Esophagus squamous epithelium (tissue), 5 donors: Measurements from ENCODE around the gene TRAF3IP1. TPM values are rescaled to one million over a fixed set of nuclear protein-coding genes. Genes with fewer than 3 reads are reported as not detected.

Experiments used
- DNase-seq: peaks from one replicate; lab custom pipeline; 2025; lab: John Stamatoyannopoulos, UW
- H3K27ac ChIP-seq, 4 donors: fragments of 200-600 bp; sonication (generic); one replicate each; pipeline ENCODE4 v1.5.1; 2016 to 2019; ENCODE audit warnings: mild to moderate bottlenecking in 1 of 4
- H3K27me3 ChIP-seq, 4 donors: fragments of 200-600 bp; sonication (generic); 1 replicate in 3 of 4; 2 replicates in 1 of 4; pipeline versions ENCODE4 v1.5.1 to v1.6.0; 2017 to 2021; ENCODE audit warnings: antibody characterized with exemption in 1 of 4
- H3K36me3 ChIP-seq, 3 donors: fragments of 200-600 bp; sonication (generic); one replicate each; pipeline ENCODE4 v1.5.1; 2016 to 2019
- H3K4me1 ChIP-seq, 3 donors: fragments of 200-600 bp; sonication (generic); one replicate each; pipeline ENCODE4 v1.5.1; 2017 to 2019
- H3K4me3 ChIP-seq, 4 donors: fragments of 200-600 bp; sonication (generic); 1 replicate in 3 of 4; 2 replicates in 1 of 4; pipeline ENCODE4 v1.5.1; 2016 to 2019; ENCODE audit warnings: mild to moderate bottlenecking in 2 of 4, moderate library complexity in 1 of 4
- H3K9me3 ChIP-seq, 3 donors: fragments of 200-600 bp; sonication (generic); one replicate each; pipeline ENCODE4 v1.5.1; 2016 to 2019
- POLR2A ChIP-seq, 4 donors: fragments of 450-650 bp; IDR thresholded peaks; one replicate each; pipeline ENCODE4 v1.6.1; 2017; ENCODE audit warnings: antibody characterized with exemption in 4 of 4, mild to moderate bottlenecking in 4 of 4, moderate library complexity in 3 of 4
- WGBS, 2 donors: methylation state at CpG; one replicate each; pipeline ENCODE4 v1.1.5; 2018; 5-methylcytosine and 5-hydroxymethylcytosine counted together
- intact Hi-C: fragments of 100-400 bp; cut with DNase I; formaldehyde crosslinking; loops from one replicate; pipeline ENCODE4 v1.15.0; 2022
- total RNA-seq, 4 donors: library from RNA; depleted of rRNA; stranded (reverse); fragments of >200 nt; gene quantifications; one replicate each; pipeline ENCODE4 v1.1.0, GENCODE V29; 2016
- TF ChIP-seq, protein P1 (sequence below), 6 experiments: fragments of 450-650 bp in 4 of 6; fragments of 200-600 bp in 2 of 6; sonication (generic) in 2 of 6; IDR thresholded peaks; one replicate each; pipeline ENCODE4 v1.5.1; 2016 to 2019; ENCODE audit warnings: antibody characterized with exemption in 6 of 6, mild to moderate bottlenecking in 4 of 6, moderate library complexity in 4 of 6
- donor health status: DM: yes; HTN: yes; CAD: no.

The TRAF3IP1 gene
- total RNA-seq, 4 donors from 2014 or later, result 5.4 to 13.5 (median 9.8) TPM

DNA sequence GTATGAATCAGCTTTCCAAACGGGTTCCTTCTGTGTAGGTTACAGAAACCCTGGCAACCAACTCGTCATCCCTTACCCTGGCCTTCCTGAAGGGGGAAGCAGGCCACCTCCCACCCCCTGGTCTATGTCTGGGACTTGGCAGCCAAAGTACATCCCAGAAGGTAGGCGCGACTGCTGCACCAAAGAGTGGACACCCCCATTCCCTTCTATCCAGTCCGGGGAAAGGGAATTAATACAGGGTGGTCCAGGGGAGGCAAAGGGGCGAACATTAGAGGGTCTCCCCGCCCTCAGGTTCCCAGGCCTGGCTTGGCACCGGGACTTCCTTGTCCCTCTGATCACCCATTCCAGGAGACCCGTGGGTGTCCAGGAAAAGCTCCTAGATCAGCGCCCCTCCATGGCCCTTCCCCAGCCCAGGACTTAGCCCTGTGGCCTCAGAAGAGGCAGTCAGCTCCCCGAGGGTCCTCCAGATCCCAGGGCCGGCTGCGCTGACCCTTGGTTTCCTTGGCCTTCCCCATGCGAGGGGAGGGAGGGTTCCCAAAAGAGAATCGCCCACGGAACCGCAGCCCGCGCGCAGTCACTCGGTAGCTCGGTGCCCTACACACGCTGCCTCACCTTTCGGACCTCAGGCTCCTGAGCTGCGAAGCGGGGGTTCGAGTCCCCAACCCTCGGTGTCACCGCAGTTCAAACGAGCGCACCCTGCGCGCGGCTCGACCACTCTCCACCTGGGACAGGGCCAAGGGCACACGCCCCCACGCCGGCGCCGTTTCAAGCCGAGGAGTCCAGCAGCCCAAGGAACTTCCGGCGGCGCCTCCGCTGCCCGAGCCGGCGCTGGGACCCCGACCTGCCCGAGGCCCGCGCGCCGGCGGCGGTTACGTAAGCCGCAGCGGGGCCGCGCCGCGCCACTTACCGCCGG is 32.3 kb upstream of the TRAF3IP1 start, which contains the start of gene PER2:
Gene PER2, minus strand, starts transcription at position 874 of the 913 bp plus-strand sequence. CDS start 10,674 bp downstream, outside the sequence.
- Histone ChIP-seq H3K27ac (peak within 1 kb of the TSS; percentile 94 to 99 (median 98)), H3K27me3 (no peaks in the 10 kb centered on the region), H3K36me3 (peaks cover 0 to 4% (median 0%) of the 10 kb centered on the region in 3 donors), H3K4me1 (peaks cover 43 to 79% (median 56%) of the 10 kb centered on the region in 3 donors), H3K4me3 (peak within 1 kb of the TSS; percentile 80 to 97 (median 86)), H3K9me3 (no peaks in the 10 kb centered on the region)
- TF ChIP-seq, protein P1, sequence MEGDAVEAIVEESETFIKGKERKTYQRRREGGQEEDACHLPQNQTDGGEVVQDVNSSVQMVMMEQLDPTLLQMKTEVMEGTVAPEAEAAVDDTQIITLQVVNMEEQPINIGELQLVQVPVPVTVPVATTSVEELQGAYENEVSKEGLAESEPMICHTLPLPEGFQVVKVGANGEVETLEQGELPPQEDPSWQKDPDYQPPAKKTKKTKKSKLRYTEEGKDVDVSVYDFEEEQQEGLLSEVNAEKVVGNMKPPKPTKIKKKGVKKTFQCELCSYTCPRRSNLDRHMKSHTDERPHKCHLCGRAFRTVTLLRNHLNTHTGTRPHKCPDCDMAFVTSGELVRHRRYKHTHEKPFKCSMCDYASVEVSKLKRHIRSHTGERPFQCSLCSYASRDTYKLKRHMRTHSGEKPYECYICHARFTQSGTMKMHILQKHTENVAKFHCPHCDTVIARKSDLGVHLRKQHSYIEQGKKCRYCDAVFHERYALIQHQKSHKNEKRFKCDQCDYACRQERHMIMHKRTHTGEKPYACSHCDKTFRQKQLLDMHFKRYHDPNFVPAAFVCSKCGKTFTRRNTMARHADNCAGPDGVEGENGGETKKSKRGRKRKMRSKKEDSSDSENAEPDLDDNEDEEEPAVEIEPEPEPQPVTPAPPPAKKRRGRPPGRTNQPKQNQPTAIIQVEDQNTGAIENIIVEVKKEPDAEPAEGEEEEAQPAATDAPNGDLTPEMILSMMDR (IDR thresholded peaks at IDR 0.05), result peak in 1 of 6 experiments; percentile 11
- peak in 1 of 4 donors; percentile 54 for TF ChIP-seq POLR2A (IDR thresholded peaks at IDR 0.05)
- intact Hi-C loops, result no loop called here
- DNase-seq, result peak; percentile 44
- WGBS, 2 donors, result 0% methylated on average over 2 to 3 of the region's 65 CpGs

DNA sequence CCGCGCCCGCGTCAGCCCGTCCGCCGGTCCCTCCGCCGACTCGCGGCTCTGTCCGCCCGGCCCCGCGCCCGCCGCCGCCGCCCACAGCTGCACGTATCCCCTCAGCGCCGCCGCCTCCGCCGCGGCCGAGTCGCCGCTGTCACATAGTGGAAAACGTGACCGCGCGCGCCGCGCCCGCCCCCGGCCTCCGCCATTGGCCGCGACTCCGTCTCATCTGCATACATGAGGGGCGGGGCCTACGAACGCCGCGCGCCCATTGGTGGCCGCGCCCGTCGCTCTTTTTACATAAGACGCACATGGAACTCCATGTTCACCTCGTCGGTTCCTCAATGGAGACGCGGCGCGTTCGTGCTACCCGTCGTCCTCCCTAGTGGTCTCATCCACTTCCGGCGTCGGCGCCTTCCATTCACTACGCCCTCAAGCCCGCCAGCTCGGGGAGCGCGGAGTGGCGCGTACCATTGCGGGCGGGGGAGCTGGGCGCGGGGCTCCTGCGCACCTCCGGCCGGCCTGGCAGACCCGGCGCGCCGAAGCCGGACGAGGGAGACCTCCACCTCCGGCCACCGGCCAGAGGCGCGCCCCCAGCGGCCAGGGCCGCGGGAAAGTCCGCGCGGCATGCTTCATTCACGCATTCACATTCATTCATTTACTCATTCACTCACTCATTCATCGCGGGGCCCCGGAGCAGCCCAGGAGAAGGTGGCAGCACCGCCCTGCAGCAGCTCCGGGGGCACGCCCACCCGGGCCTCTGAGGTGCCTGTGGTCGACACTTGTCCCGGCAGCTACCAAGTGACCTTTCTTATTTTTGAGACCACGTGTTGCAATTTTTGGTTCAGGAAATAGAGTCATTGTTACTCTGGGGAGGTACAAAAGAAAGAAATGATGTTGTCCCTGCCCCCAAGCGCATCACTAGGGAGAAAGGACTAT is 31.4 kb upstream of the TRAF3IP1 start:
- Histone ChIP-seq H3K27me3 (no peaks in the 10 kb centered on the region), H3K36me3 (no peaks in the 10 kb centered on the region), H3K9me3 (no peaks in the 10 kb centered on the region), H3K4me3 (peak overlapping the region; percentile 80 to 97 (median 86)), H3K27ac (peak overlapping the region; percentile 94 to 99 (median 98)), H3K4me1 (peaks cover 43 to 70% (median 49%) of the 10 kb centered on the region in 3 donors)
- TF ChIP-seq, protein P1 (IDR thresholded peaks at IDR 0.05), result peak in 4 of 6 experiments; percentile 16 to 49 (median 34)
- peak in 3 of 4 donors; percentile 69 to 89 (median 78) for TF ChIP-seq POLR2A (IDR thresholded peaks at IDR 0.05)
- intact Hi-C loops, result no loop called here
- WGBS, 2 donors, result 0 to 2% methylated on average over 11 to 41 of the region's 108 CpGs
- DNase-seq, result peak; percentile 93

DNA sequence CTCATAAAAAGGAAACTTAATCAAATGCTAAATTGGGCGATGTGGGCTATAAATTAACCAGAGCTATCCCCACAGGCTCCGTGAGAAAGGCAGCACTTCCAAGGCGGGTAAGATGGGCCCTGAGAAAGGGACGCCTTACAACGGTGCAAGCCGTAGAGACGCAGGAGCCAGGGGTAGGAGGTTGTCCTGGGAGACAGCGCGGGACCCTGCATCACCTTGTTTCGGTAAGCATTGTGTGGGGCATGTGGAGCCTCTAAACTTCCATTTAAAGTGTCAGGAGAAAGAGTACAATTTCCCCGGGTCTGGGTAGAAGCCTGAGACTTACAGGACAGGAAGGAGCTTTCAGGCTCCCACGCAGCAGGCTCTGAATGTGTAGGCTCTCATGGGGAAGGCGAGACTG is 30.7 kb upstream of the TRAF3IP1 start:
- intact Hi-C loops, result no loop called here
- no peak for DNase-seq
- Histone ChIP-seq H3K27me3 (no peaks in the 10 kb centered on the region), H3K36me3 (no peaks in the 10 kb centered on the region), H3K27ac (peak overlapping the region; percentile 94 to 99 (median 98)), H3K4me3 (peak overlapping the region; percentile 80 to 97 (median 86)), H3K9me3 (no peaks in the 10 kb centered on the region), H3K4me1 (peaks cover 41 to 63% (median 45%) of the 10 kb centered on the region in 3 donors)
- TF ChIP-seq, protein P1 (IDR thresholded peaks at IDR 0.05), result no peak
- no peak for TF ChIP-seq POLR2A (IDR thresholded peaks at IDR 0.05)
- 11 to 28% methylated on average over 12 to 13 of the region's 13 CpGs for WGBS, 2 donors

GRCh38 chr2:238290091-238290509 is 30.2 kb upstream of the TRAF3IP1 start:
- 14 to 20% methylated on average over 7 to 8 of the region's 8 CpGs for WGBS, 2 donors
- peak; percentile 25 for DNase-seq
- Histone ChIP-seq H3K27me3 (no peaks in the 10 kb centered on the region), H3K36me3 (no peaks in the 10 kb centered on the region), H3K4me1 (peaks cover 36 to 58% (median 39%) of the 10 kb centered on the region in 3 donors), H3K4me3 (peak overlapping the region in 2 of 4 donors; percentile 87 to 97), H3K9me3 (no peaks in the 10 kb centered on the region), H3K27ac (peak overlapping the region; percentile 94 to 99 (median 98))
- intact Hi-C loops, result no loop called here
- peak in 3 of 4 donors; percentile 21 to 74 (median 53) for TF ChIP-seq POLR2A (IDR thresholded peaks at IDR 0.05)
- TF ChIP-seq, protein P1 (IDR thresholded peaks at IDR 0.05), result no peak
